Astrocyte (in vitro differentiated cells and primary cell): ENCODE data around the gene ALPI. TPM values are rescaled to one million over a fixed set of nuclear protein-coding genes. Genes with fewer than 3 reads are reported as not detected.

Experiments
- DNase-seq: peaks from one replicate; pipeline ENCODE4 v3.0.0-alpha.2; 2010; ENCODE audit warnings: low read depth
- FAIRE-seq: peaks from 2 replicates; lab custom pipeline; 2011; peaks lifted over from hg19 to GRCh38; lab: Jason Lieb, UNC
- H2AFZ ChIP-seq: 2 replicates; pipeline ENCODE4 v1.6.0; 2012; ENCODE audit warnings: low read depth, low read length, inconsistent platforms
- H3K27ac ChIP-seq: 2 replicates; pipeline ENCODE4 v1.5.1; 2011; ENCODE audit warnings: low read depth, low read length, inconsistent platforms
- H3K27me3 ChIP-seq: 2 replicates; pipeline ENCODE4 v1.6.0; 2011; ENCODE audit warnings: low read length, inconsistent platforms; ENCODE audit not compliant: insufficient read depth
- H3K36me3 ChIP-seq: 2 replicates; pipeline ENCODE4 v1.5.1; 2011; ENCODE audit warnings: low read length, inconsistent platforms; ENCODE audit not compliant: insufficient read depth
- H3K4me1 ChIP-seq: 2 replicates; pipeline ENCODE4 v1.5.1; 2011; ENCODE audit warnings: low read length, inconsistent platforms; ENCODE audit not compliant: insufficient read depth
- H3K4me2 ChIP-seq: 2 replicates; pipeline ENCODE4 v1.6.0; 2012; ENCODE audit warnings: low read length, inconsistent platforms
- H3K4me3 ChIP-seq: 2 replicates; pipeline ENCODE4 v1.5.1; 2011; ENCODE audit warnings: low read depth, mild to moderate bottlenecking, low read length, inconsistent platforms; ENCODE audit not compliant: insufficient read depth
- H3K79me2 ChIP-seq: 2 replicates; pipeline ENCODE4 v1.6.0; 2012; ENCODE audit warnings: mild to moderate bottlenecking, low read length, inconsistent platforms; ENCODE audit not compliant: insufficient read depth
- H3K9ac ChIP-seq: 2 replicates; pipeline ENCODE4 v1.6.0; 2012; ENCODE audit warnings: mild to moderate bottlenecking, low read length, inconsistent platforms
- H3K9me3 ChIP-seq: 2 replicates; pipeline ENCODE4 v1.5.1; 2012; ENCODE audit warnings: low read depth, mild to moderate bottlenecking, low read length, inconsistent platforms; ENCODE audit not compliant: insufficient read depth
- H4K20me1 ChIP-seq: 2 replicates; pipeline ENCODE4 v1.6.0; 2012; ENCODE audit warnings: low read length, inconsistent platforms; ENCODE audit not compliant: insufficient read depth
- H3K27ac Mint-ChIP-seq: one replicate; pipeline ENCODE4 v1.8.0; 2021; ENCODE audit warnings: mild to moderate bottlenecking, mixed read lengths; ENCODE audit not compliant: unreplicated experiment
- H3K27me3 Mint-ChIP-seq: one replicate; pipeline ENCODE4 v1.8.0; 2021; ENCODE audit warnings: low read depth, mixed read lengths; ENCODE audit not compliant: unreplicated experiment
- H3K36me3 Mint-ChIP-seq: one replicate; pipeline ENCODE4 v1.8.0; 2021; ENCODE audit warnings: low read depth, mixed read lengths; ENCODE audit not compliant: unreplicated experiment
- H3K4me1 Mint-ChIP-seq: one replicate; pipeline ENCODE4 v1.8.0; 2021; ENCODE audit warnings: low read depth, mixed read lengths; ENCODE audit not compliant: unreplicated experiment
- H3K4me3 Mint-ChIP-seq: one replicate; pipeline ENCODE4 v1.8.0; 2021; ENCODE audit warnings: mild to moderate bottlenecking, moderate library complexity, mixed read lengths; ENCODE audit not compliant: unreplicated experiment
- H3K9me3 Mint-ChIP-seq: one replicate; pipeline ENCODE4 v1.8.0; 2021; ENCODE audit warnings: mild to moderate bottlenecking, mixed read lengths; ENCODE audit not compliant: unreplicated experiment
- EZH2 ChIP-seq: IDR thresholded peaks from 2 replicates; pipeline ENCODE4 v1.6.1; 2012; ENCODE audit warnings: mild to moderate bottlenecking, low read length, inconsistent platforms; ENCODE audit not compliant: insufficient read depth
- total RNA-seq: library from RNA; stranded (reverse); gene quantifications from 2 replicates; pipeline ENCODE4 v1.2.1, GENCODE V29; 2021
- TF ChIP-seq, protein P1 (sequence below): IDR thresholded peaks from 2 replicates; pipeline ENCODE4 v1.5.1; 2011; ENCODE audit warnings: low read depth, mild to moderate bottlenecking, inconsistent platforms, low read length, moderate library complexity; ENCODE audit not compliant: insufficient read depth

ALPI gene
- total RNA-seq, 1 donor from 2014 or later, result not detected

DNA sequence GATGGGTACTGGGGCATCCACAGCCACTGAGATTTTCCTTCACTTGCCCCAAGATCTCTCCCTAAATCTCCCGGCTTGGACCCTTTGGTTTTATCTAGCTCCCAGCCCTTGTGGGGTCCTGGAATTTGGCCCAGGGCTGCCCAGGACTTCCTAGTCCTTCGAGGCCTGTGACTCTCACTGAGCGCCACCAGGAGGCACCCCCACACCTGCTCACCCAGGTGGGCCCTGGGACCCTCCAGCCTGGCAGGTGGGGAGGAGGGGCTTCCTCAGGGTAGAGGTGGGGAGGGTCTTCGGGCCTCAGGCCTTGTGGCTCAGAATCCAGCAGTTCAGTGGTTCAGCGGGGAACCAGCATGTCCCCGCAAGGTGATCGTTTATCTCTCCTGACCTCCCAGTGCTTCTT is 52.3 kb downstream of the ALPI start:
- Histone ChIP-seq H3K27me3 (peaks cover 48% of the 10 kb centered on the region), H3K4me2 (no peak overlapping the region), H3K4me3 (no peak overlapping the region), H3K9me3 (no peaks in the 10 kb centered on the region), H3K79me2 (no peaks in the 10 kb centered on the region), H3K36me3 (no peaks in the 10 kb centered on the region), H4K20me1 (peaks cover 6% of the 10 kb centered on the region), H3K27ac (no peak overlapping the region), H2AFZ (no peak overlapping the region), H3K4me1 (no peaks in the 10 kb centered on the region), H3K9ac (no peak overlapping the region)
- no peak for TF ChIP-seq EZH2
- TF ChIP-seq, protein P1, sequence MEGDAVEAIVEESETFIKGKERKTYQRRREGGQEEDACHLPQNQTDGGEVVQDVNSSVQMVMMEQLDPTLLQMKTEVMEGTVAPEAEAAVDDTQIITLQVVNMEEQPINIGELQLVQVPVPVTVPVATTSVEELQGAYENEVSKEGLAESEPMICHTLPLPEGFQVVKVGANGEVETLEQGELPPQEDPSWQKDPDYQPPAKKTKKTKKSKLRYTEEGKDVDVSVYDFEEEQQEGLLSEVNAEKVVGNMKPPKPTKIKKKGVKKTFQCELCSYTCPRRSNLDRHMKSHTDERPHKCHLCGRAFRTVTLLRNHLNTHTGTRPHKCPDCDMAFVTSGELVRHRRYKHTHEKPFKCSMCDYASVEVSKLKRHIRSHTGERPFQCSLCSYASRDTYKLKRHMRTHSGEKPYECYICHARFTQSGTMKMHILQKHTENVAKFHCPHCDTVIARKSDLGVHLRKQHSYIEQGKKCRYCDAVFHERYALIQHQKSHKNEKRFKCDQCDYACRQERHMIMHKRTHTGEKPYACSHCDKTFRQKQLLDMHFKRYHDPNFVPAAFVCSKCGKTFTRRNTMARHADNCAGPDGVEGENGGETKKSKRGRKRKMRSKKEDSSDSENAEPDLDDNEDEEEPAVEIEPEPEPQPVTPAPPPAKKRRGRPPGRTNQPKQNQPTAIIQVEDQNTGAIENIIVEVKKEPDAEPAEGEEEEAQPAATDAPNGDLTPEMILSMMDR, result no peak
- H3K27me3 Mint-ChIP-seq, result peaks cover 67% of the 10 kb centered on the region
- no peaks in the 10 kb centered on the region for H3K9me3 Mint-ChIP-seq
- no peak overlapping the region for H3K4me3 Mint-ChIP-seq
- FAIRE-seq (no peak), DNase-seq (no peak)
- H3K36me3 Mint-ChIP-seq, result peaks cover 2% of the 10 kb centered on the region
- H3K27ac Mint-ChIP-seq, result no peak overlapping the region
- H3K4me1 Mint-ChIP-seq, result no peaks in the 10 kb centered on the region

Other genes starting within 250 kb of the ALPI start
- 0.32 TPM in 1 of 2 replicates, not detected in the other for gene ALPP, start 77.4 kb upstream of the ALPI start, total RNA-seq
- 0.19 and 0.27 TPM in 2 replicates for gene ALPG, start 49.3 kb upstream of the ALPI start, total RNA-seq
- 0.14 TPM in 1 of 2 replicates, not detected in the other for gene ECEL1, start 31.7 kb downstream of the ALPI start, total RNA-seq
- gene PRSS56, start 64.2 kb downstream of the ALPI start, total RNA-seq, result not detected in 2 replicates
- gene CHRND, start 70.0 kb downstream of the ALPI start, total RNA-seq, result not detected in 2 replicates
- not detected in 2 replicates for gene CHRNG, start 83.5 kb downstream of the ALPI start, total RNA-seq
- 6.5 and 6.7 TPM in 2 replicates for gene TIGD1, start 94.4 kb downstream of the ALPI start, total RNA-seq
- gene EIF4E2, start 94.5 kb downstream of the ALPI start, total RNA-seq, result 112 and 113 TPM in 2 replicates
- 15.7 and 18.8 TPM in 2 replicates for gene EFHD1, start 177.5 kb downstream of the ALPI start, total RNA-seq
- gene GIGYF2, start 241.2 kb downstream of the ALPI start, total RNA-seq, result 40.9 and 47.1 TPM in 2 replicates